ENCODE data around the gene DTX4.

The DTX4 gene

GRCh38 chr11:59224351-59224928 lies 52.5 kb downstream of the DTX4 start:
- H3K27ac ChIP-seq (ENCODE audit: low read depth, low read length): peak overlapping the region; percentile 29
- H3K4me1 ChIP-seq (ENCODE audit: insufficient read depth, low read length): peaks cover 16% of the 10 kb centered on the region
- no peaks in the 10 kb centered on the region for H3K9me3 ChIP-seq (ENCODE audit: low read length)
- H3K36me3 ChIP-seq (ENCODE audit: insufficient read depth, low read length): no peaks in the 10 kb centered on the region
- no peak overlapping the region for H3K9ac ChIP-seq (ENCODE audit: low read length)
- H3K27me3 ChIP-seq (ENCODE audit: control insufficient read depth in 1 of 2, insufficient read depth in 2 of 2, low read length in 2 of 2): no peaks in the 10 kb centered on the region
- no peak overlapping the region for H3K4me3 ChIP-seq (ENCODE audit: low read depth in 1 of 2, low read length in 2 of 2)

GRCh38 chr11:59225017-59225416 lies 53.1 kb downstream of the DTX4 start:
- no peaks in the 10 kb centered on the region for H3K27me3 ChIP-seq (ENCODE audit: control insufficient read depth in 1 of 2, insufficient read depth in 2 of 2, low read length in 2 of 2)
- peak overlapping the region; percentile 29 for H3K27ac ChIP-seq (ENCODE audit: low read depth, low read length)
- no peak overlapping the region for H3K9ac ChIP-seq (ENCODE audit: low read length)

GRCh38 chr11:59226396-59226795 lies 54.5 kb downstream of the DTX4 start:
- no peaks in the 10 kb centered on the region for H3K36me3 ChIP-seq (ENCODE audit: insufficient read depth, low read length)
- H3K9me3 ChIP-seq (ENCODE audit: low read length): no peaks in the 10 kb centered on the region
- H3K9ac ChIP-seq (ENCODE audit: low read length): no peak overlapping the region
- no peak overlapping the region for H3K4me3 ChIP-seq (ENCODE audit: low read depth in 1 of 2, low read length in 2 of 2)
- no peaks in the 10 kb centered on the region for H3K27me3 ChIP-seq (ENCODE audit: control insufficient read depth in 1 of 2, insufficient read depth in 2 of 2, low read length in 2 of 2)
- peaks cover 16% of the 10 kb centered on the region for H3K4me1 ChIP-seq (ENCODE audit: insufficient read depth, low read length)
- no peak overlapping the region for H3K27ac ChIP-seq (ENCODE audit: low read depth, low read length)

More at GRCh38 chr11:59225017-59225416, 53.1 kb downstream of the DTX4 start:
- Histone ChIP-seq H3K36me3 (ENCODE audit: insufficient read depth, low read length) (no peaks in the 10 kb centered on the region), H3K9me3 (ENCODE audit: low read length) (no peaks in the 10 kb centered on the region), H3K4me1 (ENCODE audit: insufficient read depth, low read length) (peaks cover 16% of the 10 kb centered on the region), H3K4me3 (ENCODE audit: low read depth in 1 of 2, low read length in 2 of 2) (no peak overlapping the region)

- no peaks in the 10 kb centered on the region for H3K9me3 ChIP-seq (ENCODE audit: low read length)
- no peak overlapping the region for H3K27ac ChIP-seq (ENCODE audit: low read depth, low read length)
- no peaks in the 10 kb centered on the region for H3K27me3 ChIP-seq (ENCODE audit: control insufficient read depth in 1 of 2, insufficient read depth in 2 of 2, low read length in 2 of 2)
- no peaks in the 10 kb centered on the region for H3K4me1 ChIP-seq (ENCODE audit: insufficient read depth, low read length)
- H3K36me3 ChIP-seq (ENCODE audit: insufficient read depth, low read length): no peaks in the 10 kb centered on the region
- H3K4me3 ChIP-seq (ENCODE audit: low read depth in 1 of 2, low read length in 2 of 2): no peak overlapping the region
- no peak overlapping the region for H3K9ac ChIP-seq (ENCODE audit: low read length)
These were observed 68.4 kb downstream of the DTX4 start for GRCh38 chr11:59240322-59240721.

GRCh38 chr11:59243633-59244032 lies 71.7 kb downstream of the DTX4 start:
- Histone ChIP-seq H3K4me1 (ENCODE audit: insufficient read depth, low read length) (no peaks in the 10 kb centered on the region), H3K9me3 (ENCODE audit: low read length) (no peaks in the 10 kb centered on the region), H3K36me3 (ENCODE audit: insufficient read depth, low read length) (no peaks in the 10 kb centered on the region), H3K27ac (ENCODE audit: low read depth, low read length) (no peak overlapping the region), H3K9ac (ENCODE audit: low read length) (no peak overlapping the region), H3K4me3 (ENCODE audit: low read depth in 1 of 2, low read length in 2 of 2) (no peak overlapping the region), H3K27me3 (ENCODE audit: control insufficient read depth in 1 of 2, insufficient read depth in 2 of 2, low read length in 2 of 2) (no peaks in the 10 kb centered on the region)

- Histone ChIP-seq H3K4me3 (ENCODE audit: low read depth in 1 of 2, low read length in 2 of 2) (no peak overlapping the region), H3K9ac (ENCODE audit: low read length) (no peak overlapping the region), H3K4me1 (ENCODE audit: insufficient read depth, low read length) (no peaks in the 10 kb centered on the region), H3K9me3 (ENCODE audit: low read length) (no peaks in the 10 kb centered on the region), H3K36me3 (ENCODE audit: insufficient read depth, low read length) (no peaks in the 10 kb centered on the region), H3K27ac (ENCODE audit: low read depth, low read length) (no peak overlapping the region), H3K27me3 (ENCODE audit: control insufficient read depth in 1 of 2, insufficient read depth in 2 of 2, low read length in 2 of 2) (no peaks in the 10 kb centered on the region)
These were observed 75.7 kb downstream of the DTX4 start for GRCh38 chr11:59247531-59248227.

- H3K4me3 ChIP-seq (ENCODE audit: low read depth in 1 of 2, low read length in 2 of 2): no peak overlapping the region
- no peaks in the 10 kb centered on the region for H3K27me3 ChIP-seq (ENCODE audit: control insufficient read depth in 1 of 2, insufficient read depth in 2 of 2, low read length in 2 of 2)
- no peaks in the 10 kb centered on the region for H3K9me3 ChIP-seq (ENCODE audit: low read length)
- H3K4me1 ChIP-seq (ENCODE audit: insufficient read depth, low read length): no peaks in the 10 kb centered on the region
- no peak overlapping the region for H3K9ac ChIP-seq (ENCODE audit: low read length)
- no peaks in the 10 kb centered on the region for H3K36me3 ChIP-seq (ENCODE audit: insufficient read depth, low read length)
- H3K27ac ChIP-seq (ENCODE audit: low read depth, low read length): no peak overlapping the region
These were observed 77.6 kb downstream of the DTX4 start for GRCh38 chr11:59249535-59249934.

GRCh38 chr11:59253001-59253400 lies 81.1 kb downstream of the DTX4 start:
- H3K27ac ChIP-seq (ENCODE audit: low read depth, low read length): no peak overlapping the region
- no peaks in the 10 kb centered on the region for H3K4me1 ChIP-seq (ENCODE audit: insufficient read depth, low read length)
- no peak overlapping the region for H3K4me3 ChIP-seq (ENCODE audit: low read depth in 1 of 2, low read length in 2 of 2)
- no peaks in the 10 kb centered on the region for H3K9me3 ChIP-seq (ENCODE audit: low read length)
- H3K9ac ChIP-seq (ENCODE audit: low read length): no peak overlapping the region
- H3K27me3 ChIP-seq (ENCODE audit: control insufficient read depth in 1 of 2, insufficient read depth in 2 of 2, low read length in 2 of 2): no peaks in the 10 kb centered on the region
- no peaks in the 10 kb centered on the region for H3K36me3 ChIP-seq (ENCODE audit: insufficient read depth, low read length)

- no peak overlapping the region for H3K9ac ChIP-seq (ENCODE audit: low read length)
- H3K36me3 ChIP-seq (ENCODE audit: insufficient read depth, low read length): no peaks in the 10 kb centered on the region
- no peaks in the 10 kb centered on the region for H3K27me3 ChIP-seq (ENCODE audit: control insufficient read depth in 1 of 2, insufficient read depth in 2 of 2, low read length in 2 of 2)
- H3K4me1 ChIP-seq (ENCODE audit: insufficient read depth, low read length): no peaks in the 10 kb centered on the region
- no peak overlapping the region for H3K4me3 ChIP-seq (ENCODE audit: low read depth in 1 of 2, low read length in 2 of 2)
- H3K9me3 ChIP-seq (ENCODE audit: low read length): no peaks in the 10 kb centered on the region
- no peak overlapping the region for H3K27ac ChIP-seq (ENCODE audit: low read depth, low read length)
These were observed 82.4 kb downstream of the DTX4 start for GRCh38 chr11:59254286-59254685.

- no peaks in the 10 kb centered on the region for H3K9me3 ChIP-seq (ENCODE audit: low read length)
- H3K4me3 ChIP-seq (ENCODE audit: low read depth in 1 of 2, low read length in 2 of 2): no peak overlapping the region
- no peaks in the 10 kb centered on the region for H3K27me3 ChIP-seq (ENCODE audit: control insufficient read depth in 1 of 2, insufficient read depth in 2 of 2, low read length in 2 of 2)
- H3K9ac ChIP-seq (ENCODE audit: low read length): no peak overlapping the region
- H3K4me1 ChIP-seq (ENCODE audit: insufficient read depth, low read length): no peaks in the 10 kb centered on the region
- no peak overlapping the region for H3K27ac ChIP-seq (ENCODE audit: low read depth, low read length)
- H3K36me3 ChIP-seq (ENCODE audit: insufficient read depth, low read length): no peaks in the 10 kb centered on the region
These were observed 83.3 kb downstream of the DTX4 start for GRCh38 chr11:59255281-59255680.
